ENCODE results near the gene PAPOLA.

DNA sequence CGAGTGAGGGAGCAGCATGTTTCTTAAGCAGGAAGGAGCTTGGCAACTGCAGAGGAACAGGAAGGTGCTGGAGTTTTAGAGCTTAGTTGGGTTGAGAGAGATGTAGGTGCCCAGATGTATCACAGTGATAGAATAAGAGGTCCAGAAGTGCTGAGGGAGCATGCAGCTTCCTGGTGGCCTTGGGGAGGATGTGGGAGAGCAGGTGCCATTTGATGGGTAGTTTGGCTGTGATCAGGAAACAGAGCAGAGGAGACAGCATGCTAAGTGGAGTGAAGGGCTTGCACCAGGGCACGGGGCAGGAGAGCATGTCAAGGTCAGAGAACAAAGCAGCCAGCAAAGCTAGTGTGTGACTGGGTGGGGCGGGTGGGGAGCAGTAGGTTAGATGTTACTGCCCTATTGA is 74.8 kb downstream of the PAPOLA start:
- no peak for TF ChIP-seq POLR2AphosphoS5 (IDR thresholded peaks at IDR 0.05; ENCODE audit: insufficient read depth in 1 of 2, low read depth in 1 of 2)
- TF ChIP-seq, protein P1, sequence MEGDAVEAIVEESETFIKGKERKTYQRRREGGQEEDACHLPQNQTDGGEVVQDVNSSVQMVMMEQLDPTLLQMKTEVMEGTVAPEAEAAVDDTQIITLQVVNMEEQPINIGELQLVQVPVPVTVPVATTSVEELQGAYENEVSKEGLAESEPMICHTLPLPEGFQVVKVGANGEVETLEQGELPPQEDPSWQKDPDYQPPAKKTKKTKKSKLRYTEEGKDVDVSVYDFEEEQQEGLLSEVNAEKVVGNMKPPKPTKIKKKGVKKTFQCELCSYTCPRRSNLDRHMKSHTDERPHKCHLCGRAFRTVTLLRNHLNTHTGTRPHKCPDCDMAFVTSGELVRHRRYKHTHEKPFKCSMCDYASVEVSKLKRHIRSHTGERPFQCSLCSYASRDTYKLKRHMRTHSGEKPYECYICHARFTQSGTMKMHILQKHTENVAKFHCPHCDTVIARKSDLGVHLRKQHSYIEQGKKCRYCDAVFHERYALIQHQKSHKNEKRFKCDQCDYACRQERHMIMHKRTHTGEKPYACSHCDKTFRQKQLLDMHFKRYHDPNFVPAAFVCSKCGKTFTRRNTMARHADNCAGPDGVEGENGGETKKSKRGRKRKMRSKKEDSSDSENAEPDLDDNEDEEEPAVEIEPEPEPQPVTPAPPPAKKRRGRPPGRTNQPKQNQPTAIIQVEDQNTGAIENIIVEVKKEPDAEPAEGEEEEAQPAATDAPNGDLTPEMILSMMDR (IDR thresholded peaks at IDR 0.05), result no peak

Data from vagina (tissue), 2 donors.